CD14-positive monocyte (primary cell): Measurements from ENCODE around the gene LRRC73. TPM values are rescaled to one million over a fixed set of nuclear protein-coding genes. Genes with fewer than 3 reads are reported as not detected.
A peak's percentile ranks its signal among the peaks of the same experiment; 100 is the strongest.

ENCODE experiments used
- DNase-seq, 3 donors: peaks; one replicate each; pipeline ENCODE4 v3.0.0-alpha.2; 2011 to 2022
- H2AFZ ChIP-seq: 2 replicates; pipeline ENCODE4 v1.6.0; 2012; ENCODE audit warnings: mild to moderate bottlenecking, low read depth, low read length, inconsistent platforms; ENCODE audit not compliant: insufficient read depth, poor library complexity, severe bottlenecking
- H3K27ac ChIP-seq, 2 donors: 1 replicate in 1 of 2; 2 replicates in 1 of 2; pipeline ENCODE4 v1.5.1; 2012 to 2013; ENCODE audit warnings: low read length in 2 of 2, control low read depth in 1 of 2, inconsistent platforms in 1 of 2, low read depth in 1 of 2, mild to moderate bottlenecking in 1 of 2
- H3K27me3 ChIP-seq, 2 donors: one replicate each; pipeline versions ENCODE4 v1.6.0 to v1.6.1; 2011 to 2013; ENCODE audit warnings: low read length in 2 of 2; ENCODE audit not compliant: control insufficient read depth in 2 of 2, insufficient read depth in 2 of 2
- H3K36me3 ChIP-seq, 2 donors: replicated peaks in 1 of 2; 1 replicate in 1 of 2; 2 replicates in 1 of 2; pipeline versions ENCODE4 v1.5.1 to v1.6.1; 2012 to 2013; ENCODE audit warnings: low read length in 2 of 2, control low read depth in 1 of 2, inconsistent platforms in 1 of 2, mild to moderate bottlenecking in 1 of 2; ENCODE audit not compliant: insufficient read depth in 2 of 2, control insufficient read depth in 1 of 2
- H3K4me1 ChIP-seq, 2 donors: 1 replicate in 1 of 2; 2 replicates in 1 of 2; pipeline versions ENCODE4 v1.5.1 to v1.6.1; 2012 to 2013; ENCODE audit warnings: low read length in 2 of 2, control low read depth in 1 of 2, inconsistent platforms in 1 of 2, mild to moderate bottlenecking in 1 of 2, moderate library complexity in 1 of 2; ENCODE audit not compliant: insufficient read depth in 2 of 2, control insufficient read depth in 1 of 2
- H3K4me2 ChIP-seq: replicated peaks from 2 replicates; pipeline ENCODE3; 2012; ENCODE audit warnings: low read length, moderate library complexity, mild to moderate bottlenecking; ENCODE audit not compliant: poor library complexity, severe bottlenecking; ENCODE audit errors: extremely low read depth
- H3K4me3 ChIP-seq, 3 experiments: fragments of 200-600 bp in 1 of 3; sonication (generic) in 1 of 3; replicated peaks in 1 of 3; 1 replicate in 2 of 3; 2 replicates in 1 of 3; pipeline ENCODE4 v1.5.1; 2011 to 2013; ENCODE audit warnings: low read length in 3 of 3, mild to moderate bottlenecking in 3 of 3, control low read depth in 2 of 3, low read depth in 2 of 3, inconsistent platforms in 1 of 3, moderate library complexity in 1 of 3
- H3K79me2 ChIP-seq: 2 replicates; pipeline ENCODE4 v1.6.0; 2012; ENCODE audit warnings: mild to moderate bottlenecking, control low read depth, inconsistent platforms, low read length, moderate library complexity; ENCODE audit not compliant: insufficient read depth
- H3K9ac ChIP-seq: 2 replicates; pipeline ENCODE4 v1.6.0; 2017; ENCODE audit warnings: low read length, mild to moderate bottlenecking; ENCODE audit not compliant: insufficient read depth, poor library complexity, severe bottlenecking
- H3K9me3 ChIP-seq, 2 donors: replicated peaks in 1 of 2; 1 replicate in 1 of 2; 2 replicates in 1 of 2; pipeline versions ENCODE4 v1.5.1 to v1.6.1; 2012 to 2013; ENCODE audit warnings: low read length in 2 of 2, control low read depth in 1 of 2; ENCODE audit not compliant: control insufficient read depth in 1 of 2, insufficient read depth in 1 of 2
- H4K20me1 ChIP-seq: 2 replicates; pipeline ENCODE4 v1.6.0; 2012; ENCODE audit warnings: mild to moderate bottlenecking, low read length, control low read depth, moderate library complexity; ENCODE audit not compliant: insufficient read depth
- H3K27ac Mint-ChIP-seq, 7 donors: one replicate each; pipeline ENCODE4 v1.8.0; 2020; ENCODE audit warnings: mild to moderate bottlenecking in 7 of 7, mixed read lengths in 7 of 7, moderate library complexity in 6 of 7, inconsistent platforms in 2 of 7
- H3K27me3 Mint-ChIP-seq, 3 donors: one replicate each; pipeline ENCODE4 v1.8.0; 2021 to 2022; ENCODE audit warnings: low read depth in 3 of 3, mild to moderate bottlenecking in 3 of 3, mixed read lengths in 3 of 3, moderate library complexity in 3 of 3, inconsistent platforms in 1 of 3
- H3K36me3 Mint-ChIP-seq, 2 donors: one replicate each; pipeline ENCODE4 v1.8.0; 2020; ENCODE audit warnings: mixed read lengths in 2 of 2, inconsistent platforms in 1 of 2, mild to moderate bottlenecking in 1 of 2
- H3K4me1 Mint-ChIP-seq: one replicate; pipeline ENCODE4 v1.8.0; 2020; ENCODE audit warnings: mild to moderate bottlenecking, mixed read lengths
- H3K4me3 Mint-ChIP-seq, 2 donors: one replicate each; pipeline ENCODE4 v1.8.0; 2020; ENCODE audit warnings: mild to moderate bottlenecking in 2 of 2, mixed read lengths in 2 of 2, moderate library complexity in 1 of 2
- H3K9me3 Mint-ChIP-seq, 7 donors: one replicate each; pipeline ENCODE4 v1.8.0; 2020 to 2022; ENCODE audit warnings: mixed read lengths in 7 of 7, mild to moderate bottlenecking in 6 of 7, moderate library complexity in 6 of 7, inconsistent platforms in 2 of 7
- WGBS: methylation state at CpG from one replicate; pipeline ENCODE4 v1.1.5; 2013; ENCODE audit warnings: missing lambda C conversion rate; ENCODE audit not compliant: insufficient coverage; 5-methylcytosine and 5-hydroxymethylcytosine counted together
- intact Hi-C, 2 donors: fragments of 100-400 bp; cut with micrococcal nuclease; formaldehyde crosslinking; loops; one replicate each; pipeline versions ENCODE4 v1.15.0 to v1.15.1; 2023
- polyA plus RNA-seq, 3 donors: library from polyadenylated mRNA; depleted of rRNA in 1 of 3; unstranded in 2 of 3; stranded (reverse) in 1 of 3; fragments of 300-500 nt in 2 of 3; fragments of >200 nt in 1 of 3; fragmentation: Illumina TruSeq in 2 of 3; gene quantifications; 1 replicate in 2 of 3; 2 replicates in 1 of 3; pipeline ENCODE4 v1.2.3, GENCODE V29; 2012 to 2021
- TF ChIP-seq, protein P1 (sequence below): fragments of 200-600 bp; IDR thresholded peaks from one replicate; pipeline ENCODE4 v1.8.0; 2022; ENCODE audit warnings: antibody characterized with exemption, mild to moderate bottlenecking

The LRRC73 gene
- polyA plus RNA-seq, 3 donors: not detected

DNA sequence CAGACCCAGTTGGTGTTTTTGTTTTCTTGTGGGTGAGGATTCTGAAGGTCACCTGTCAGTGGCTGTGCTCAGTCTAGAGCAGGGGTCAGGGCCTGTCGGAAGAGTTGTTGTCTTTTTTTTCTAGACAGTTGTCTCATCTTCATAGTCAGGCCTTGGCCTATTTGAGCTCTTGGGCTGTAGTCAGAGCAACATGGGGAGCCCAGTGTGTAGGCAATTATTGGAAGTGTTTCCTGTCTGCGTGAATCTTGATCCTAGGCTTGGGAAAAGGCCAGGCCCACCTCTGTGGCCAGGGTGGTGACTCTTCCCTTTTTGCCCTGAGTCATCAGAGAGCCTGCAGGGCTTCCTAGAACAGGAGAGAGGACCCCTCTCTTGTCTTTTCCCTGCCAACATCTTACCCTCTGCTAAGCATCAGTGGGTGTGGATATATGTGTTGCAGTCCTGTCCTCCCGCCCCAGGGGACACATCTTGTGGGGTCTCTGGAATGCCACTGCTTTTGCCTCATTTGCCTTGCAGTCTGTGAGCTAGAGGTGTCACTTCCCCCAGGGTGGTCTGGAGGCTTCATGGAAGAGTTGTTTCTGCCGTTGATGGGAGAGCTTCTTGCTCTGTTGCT lies 21.4 kb downstream of the LRRC73 start:
- no peak for DNase-seq
- no peak overlapping the region for H2AFZ ChIP-seq
- no peak overlapping the region for H3K27ac ChIP-seq
- H3K79me2 ChIP-seq: peaks cover 10% of the 10 kb centered on the region
- H3K9me3 ChIP-seq: no peaks in the 10 kb centered on the region
- WGBS: 89% methylated on average over 2 of the region's 4 CpGs
- Mint-ChIP-seq H3K4me3 (peak overlapping the region in 1 of 2 donors; percentile 3), H3K9me3 (no peaks in the 10 kb centered on the region), H3K27me3 (no peaks in the 10 kb centered on the region), H3K4me1 (no peaks in the 10 kb centered on the region), H3K36me3 (peaks cover 26 to 52% of the 10 kb centered on the region in 2 donors), H3K27ac (peak overlapping the region in 3 of 7 donors; percentile 14 to 37 (median 34))
- H3K4me1 ChIP-seq: no peaks in the 10 kb centered on the region
- no peak overlapping the region for H3K4me2 ChIP-seq
- H3K9ac ChIP-seq: no peak overlapping the region
- H4K20me1 ChIP-seq: peaks cover 56% of the 10 kb centered on the region
- intact Hi-C loops: no loop called here
- H3K4me3 ChIP-seq: no peak overlapping the region
- peaks cover 17 to 64% of the 10 kb centered on the region in 2 donors for H3K36me3 ChIP-seq
- no peaks in the 10 kb centered on the region for H3K27me3 ChIP-seq
- TF ChIP-seq, protein P1, sequence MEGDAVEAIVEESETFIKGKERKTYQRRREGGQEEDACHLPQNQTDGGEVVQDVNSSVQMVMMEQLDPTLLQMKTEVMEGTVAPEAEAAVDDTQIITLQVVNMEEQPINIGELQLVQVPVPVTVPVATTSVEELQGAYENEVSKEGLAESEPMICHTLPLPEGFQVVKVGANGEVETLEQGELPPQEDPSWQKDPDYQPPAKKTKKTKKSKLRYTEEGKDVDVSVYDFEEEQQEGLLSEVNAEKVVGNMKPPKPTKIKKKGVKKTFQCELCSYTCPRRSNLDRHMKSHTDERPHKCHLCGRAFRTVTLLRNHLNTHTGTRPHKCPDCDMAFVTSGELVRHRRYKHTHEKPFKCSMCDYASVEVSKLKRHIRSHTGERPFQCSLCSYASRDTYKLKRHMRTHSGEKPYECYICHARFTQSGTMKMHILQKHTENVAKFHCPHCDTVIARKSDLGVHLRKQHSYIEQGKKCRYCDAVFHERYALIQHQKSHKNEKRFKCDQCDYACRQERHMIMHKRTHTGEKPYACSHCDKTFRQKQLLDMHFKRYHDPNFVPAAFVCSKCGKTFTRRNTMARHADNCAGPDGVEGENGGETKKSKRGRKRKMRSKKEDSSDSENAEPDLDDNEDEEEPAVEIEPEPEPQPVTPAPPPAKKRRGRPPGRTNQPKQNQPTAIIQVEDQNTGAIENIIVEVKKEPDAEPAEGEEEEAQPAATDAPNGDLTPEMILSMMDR: no peak

DNA sequence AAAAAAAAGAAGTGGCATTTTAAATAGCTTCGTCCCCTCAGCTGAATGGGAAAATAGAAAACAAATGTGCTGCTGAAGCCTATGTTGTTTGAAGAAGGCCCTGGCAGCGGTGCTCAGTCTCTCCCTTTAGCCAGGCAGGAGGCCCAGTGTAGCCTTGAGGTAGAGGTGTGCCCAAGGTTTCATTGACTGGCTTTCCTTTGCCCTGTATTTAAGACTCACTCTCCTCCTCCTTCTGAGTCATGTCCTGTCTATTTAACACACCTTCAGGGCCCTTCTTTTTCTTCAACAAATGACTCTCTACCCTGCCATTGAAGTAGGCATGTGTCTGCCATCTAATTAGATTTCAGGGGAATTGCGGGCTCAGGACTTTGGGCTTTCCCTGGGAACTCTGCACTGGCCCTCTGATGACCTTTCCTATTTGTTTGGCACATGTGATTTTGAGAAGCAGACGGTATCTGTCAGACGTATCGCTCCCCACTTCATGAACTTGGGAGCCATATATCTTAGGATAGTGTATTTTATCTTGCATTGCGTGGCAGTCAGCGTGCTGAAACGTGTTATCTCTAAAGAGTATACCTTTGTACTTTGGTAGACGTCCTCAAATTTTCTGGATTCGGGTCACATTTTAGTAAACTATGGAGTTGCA lies 28.4 kb downstream of the LRRC73 start:
- Histone ChIP-seq H4K20me1 (peaks cover 16% of the 10 kb centered on the region), H3K9ac (no peak overlapping the region), H3K4me2 (no peak overlapping the region), H2AFZ (no peak overlapping the region), H3K27me3 (no peaks in the 10 kb centered on the region), H3K4me1 (peaks cover 13 to 17% of the 10 kb centered on the region in 2 donors), H3K79me2 (peaks cover 72% of the 10 kb centered on the region), H3K4me3 (no peak overlapping the region), H3K36me3 (peaks cover 0 to 15% of the 10 kb centered on the region in 2 donors), H3K27ac (peak overlapping the region in 1 of 2 donors; percentile 7), H3K9me3 (no peaks in the 10 kb centered on the region)
- Mint-ChIP-seq H3K36me3 (peaks cover 22 to 31% of the 10 kb centered on the region in 2 donors), H3K9me3 (no peaks in the 10 kb centered on the region), H3K27ac (peak overlapping the region in 1 of 7 donors; percentile 71), H3K4me3 (no peak overlapping the region), H3K4me1 (peaks cover 25% of the 10 kb centered on the region), H3K27me3 (peaks cover 0 to 1% (median 0%) of the 10 kb centered on the region in 3 donors)
- DNase-seq: no peak
- TF ChIP-seq, protein P1: no peak
- WGBS: 86% methylated on average over 4 of the region's 11 CpGs
- intact Hi-C loops: no loop called here
